Measurements from ENCODE around the gene PCDHB5. TPM values are rescaled to one million over a fixed set of nuclear protein-coding genes. Genes with fewer than 3 reads are reported as not detected.
A peak's percentile ranks its signal among the peaks of the same experiment; 100 is the strongest.
"Not testable (repeated sequence)": the region's sequence is repeated elsewhere in the genome, so short reads cannot be mapped to it uniquely, and the experiment has no call there.

The PCDHB5 gene
- total RNA-seq, 1 experiment from 2014 or later: 12.5 TPM

GRCh38 chr5:141150993-141151325 lies 16.0 kb downstream of the PCDHB5 start (continued):
- TF ChIP-seq GRHL2 (CRISPR knock-in tag; IDR thresholded peaks at IDR 0.05; ENCODE audit: insufficient replicate concordance, severe bottlenecking) (no peak), CREM (CRISPR knock-in tag; IDR thresholded peaks at IDR 0.05) (no peak), ZNF121 (CRISPR knock-in tag; IDR thresholded peaks at IDR 0.05) (no peak), ZNF263 (CRISPR knock-in tag; IDR thresholded peaks at IDR 0.05; ENCODE audit: low read depth) (no peak), ZMAT4 (CRISPR knock-in tag; IDR thresholded peaks at IDR 0.05) (no peak)

- H3K27ac Mint-ChIP-seq; POLR2A ChIA-PET; DNase-seq (ENCODE audit: low spot score); H3K4me3 Mint-ChIP-seq; H3K4me1 Mint-ChIP-seq; ATAC-seq; H3K27me3 Mint-ChIP-seq (ENCODE audit: low read depth): not testable (repeated sequence)
- Mint-ChIP-seq H3K9me3 (peaks cover 19% of the 10 kb centered on the region), H3K36me3 (peaks cover 16% of the 10 kb centered on the region)
- CTCF ChIA-PET: interaction anchor here (1.1 kb wide), 1 partner anchor 16 kb away, joined by 5 read pairs; the partner anchor contains the start of gene PCDHB5
These were observed 16.6 kb downstream of the PCDHB5 start for GRCh38 chr5:141151632-141152031.

GRCh38 chr5:141152096-141152495 lies 17.1 kb downstream of the PCDHB5 start:
- ATAC-seq; POLR2A ChIA-PET; H3K27me3 Mint-ChIP-seq (ENCODE audit: low read depth); DNase-seq (ENCODE audit: low spot score); H3K4me3 Mint-ChIP-seq; H3K4me1 Mint-ChIP-seq; H3K27ac Mint-ChIP-seq: not testable (repeated sequence)
- Mint-ChIP-seq H3K9me3 (peaks cover 24% of the 10 kb centered on the region), H3K36me3 (peaks cover 21% of the 10 kb centered on the region)
- CTCF ChIA-PET: interaction anchor here (0.9 to 1.1 kb wide), 3 partner anchors 17 to 41 kb away, joined by 3 to 5 read pairs (median 3); partner anchors contain the start of gene PCDHB5

- ATAC-seq (peak; percentile 84), DNase-seq (ENCODE audit: low spot score) (peak; percentile 61)
- no peak overlapping the region for H3K27ac Mint-ChIP-seq
- ChIA-PET CTCF (interaction anchor here (0.6 to 3.1 kb wide), 53 partner anchors 9 to 562 kb away, joined by 3 to 45 read pairs (median 5); partner anchors contain the start of genes PCDHA8, PCDHAC1, PCDHB1 and PCDHB10), POLR2A (interaction anchor here (1.0 kb wide), 1 partner anchor 90 kb away, joined by 3 read pairs; the partner anchor contains the start of gene PCDHB15)
- peaks cover 23% of the 10 kb centered on the region for H3K9me3 Mint-ChIP-seq
- peak overlapping the region; percentile 49 for H3K4me3 Mint-ChIP-seq
- TF ChIP-seq AR (CRISPR knock-in tag; IDR thresholded peaks at IDR 0.05) (no peak), CTCF (IDR thresholded peaks at IDR 0.05) (peak; percentile 55)
- H3K27me3 Mint-ChIP-seq (ENCODE audit: low read depth): no peaks in the 10 kb centered on the region
- H3K36me3 Mint-ChIP-seq: peaks cover 17% of the 10 kb centered on the region
- H3K4me1 Mint-ChIP-seq: 0 out of 2 replicates have a peak, but pooled peaks cover 5% of the 10 kb centered on the region
These were observed 20.8 kb downstream of the PCDHB5 start for GRCh38 chr5:141155540-141156374.

GRCh38 chr5:141157356-141157755 lies 22.4 kb downstream of the PCDHB5 start:
- DNase-seq (ENCODE audit: low spot score); POLR2A ChIA-PET; H3K4me3 Mint-ChIP-seq; CTCF ChIA-PET; H3K4me1 Mint-ChIP-seq; H3K27ac Mint-ChIP-seq; H3K27me3 Mint-ChIP-seq (ENCODE audit: low read depth); ATAC-seq; H3K36me3 Mint-ChIP-seq: not testable (repeated sequence)
- H3K9me3 Mint-ChIP-seq: peaks cover 15% of the 10 kb centered on the region

GRCh38 chr5:141157901-141158300 lies 22.9 kb downstream of the PCDHB5 start:
- POLR2A ChIA-PET; DNase-seq (ENCODE audit: low spot score); H3K36me3 Mint-ChIP-seq; H3K4me1 Mint-ChIP-seq; H3K27ac Mint-ChIP-seq; H3K27me3 Mint-ChIP-seq (ENCODE audit: low read depth); H3K4me3 Mint-ChIP-seq; ATAC-seq: not testable (repeated sequence)
- peaks cover 17% of the 10 kb centered on the region for H3K9me3 Mint-ChIP-seq
- CTCF ChIA-PET: interaction anchor here (1.3 kb wide), 1 partner anchor 23 kb away, joined by 7 read pairs; the partner anchor contains the start of gene PCDHB5
